Adrenal gland (tissue), 19 donors: ENCODE results near the gene FAU. TPM values are rescaled to one million over a fixed set of nuclear protein-coding genes. Genes with fewer than 3 reads are reported as not detected.
A peak's percentile ranks its signal among the peaks of the same experiment; 100 is the strongest.

ENCODE experiments used
- DNase-seq, 7 donors: peaks; one replicate each; pipeline ENCODE4 v3.0.0-alpha.2; 2019 to 2020
- H3K27ac ChIP-seq, 5 donors: fragments of 200-600 bp; sonication (generic) in 4 of 5; 1 replicate in 3 of 5; 2 replicates in 2 of 5; pipeline versions ENCODE4 v1.5.1 to v1.8.0; 2016 to 2020; ENCODE audit warnings: mild to moderate bottlenecking in 1 of 5
- H3K27me3 ChIP-seq: fragments of 200-600 bp; 2 replicates; pipeline ENCODE4 v1.8.0; 2021
- H3K36me3 ChIP-seq, 2 donors: fragments of 200-600 bp; replicated peaks in 1 of 2; 1 replicate in 1 of 2; 2 replicates in 1 of 2; pipeline versions ENCODE4 v1.5.1 to v1.8.0; 2018 to 2022
- H3K4me1 ChIP-seq, 2 donors: fragments of 200-600 bp; replicated peaks in 1 of 2; 1 replicate in 1 of 2; 2 replicates in 1 of 2; pipeline versions ENCODE4 v1.5.1 to v1.8.0; 2018 to 2021
- H3K4me3 ChIP-seq, 4 donors: fragments of 200-600 bp; sonication (generic) in 3 of 4; one replicate each; pipeline ENCODE4 v1.5.1; 2016 to 2018
- H3K9me3 ChIP-seq, 3 donors: fragments of 200-600 bp; sonication (generic) in 1 of 3; replicated peaks in 1 of 3; 1 replicate in 2 of 3; 2 replicates in 1 of 3; pipeline versions ENCODE4 v1.5.1 to v1.8.0; 2016 to 2021
- CTCF ChIP-seq, 6 experiments: fragments of 450-650 bp in 4 of 6; fragments of 200-600 bp in 2 of 6; sonication (generic) in 1 of 6; IDR thresholded peaks; 1 replicate in 5 of 6; 2 replicates in 1 of 6; pipeline versions ENCODE4 v1.5.1 to v1.8.0; 2016 to 2021; ENCODE audit warnings: antibody characterized with exemption in 6 of 6, mild to moderate bottlenecking in 2 of 6, moderate library complexity in 1 of 6
- POLR2A ChIP-seq, 2 donors: fragments of 450-650 bp; IDR thresholded peaks; one replicate each; pipeline ENCODE4 v1.6.1; 2017; ENCODE audit warnings: antibody characterized with exemption in 2 of 2, mild to moderate bottlenecking in 2 of 2, moderate library complexity in 1 of 2
- WGBS, 4 donors: extraction: QIAGEN DNeasy Blood & Tissue Kit in 2 of 4; methylation state at CpG; one replicate each; pipeline versions ENCODE4 v1.1.5 to v1.1.7; 2013 to 2017; 5-methylcytosine and 5-hydroxymethylcytosine counted together
- intact Hi-C, 2 donors: fragments of 100-400 bp; cut with DNase I; formaldehyde crosslinking; loops; one replicate each; pipeline versions ENCODE4 v1.14.1 to v1.15.0; 2022 to 2023
- long read RNA-seq, 10 donors: library from polyadenylated mRNA in 3 of 10; unstranded in 2 of 10; stranded (forward) in 1 of 10; transcript quantifications; one replicate each; pipeline ENCODE4 v2.0.0 and lab custom pipeline, GENCODE V29; 2021 to 2026
- polyA plus RNA-seq, 3 donors: library from polyadenylated mRNA; stranded (reverse); fragments of 200-250 nt in 2 of 3; fragments of 350-450 nt in 1 of 3; fragmentation: Illumina TruSeq in 1 of 3; extraction: RNeasy Lipid Tissue Mini Kit (QIAGEN cat#74804) in 1 of 3; gene quantifications; one replicate each; pipeline ENCODE4 v1.2.3, GENCODE V29; 2013 to 2014
- total RNA-seq, 9 donors: library from RNA; depleted of rRNA in 4 of 9; stranded (reverse); fragments of >200 nt in 4 of 9; fragments of 120-200 nt in 1 of 9; fragmentation: NEBNext Ultra II Directional in 1 of 9; extraction: Animal tissue kit (Norgen Biotek cat#: 25700) in 1 of 9; gene quantifications; one replicate each; pipeline versions ENCODE4 v1.1.0 to v1.2.4, GENCODE V29; 2013 to 2023
- donor health status: healthy with polysubstance abuse.
- donor health status: Bipolar disorder and iron deficiency.
- donor health status: DM: yes; HTN: yes; CAD: no.
- donor health status: DM: no; HTN: no; CAD: no.
- donor health status: DM: no; HTN: no; CAD: no.
- donor health status: DM: yes; HTN: yes; CAD: no.

The FAU gene
- total RNA-seq, result 1,000 to 10,000 TPM in 5 of 9 donors, 100 to 1,000 TPM in 4; 361 to 1,303 (median 1,029) TPM
- 1,000 to 10,000 TPM in 2 of 3 donors, 100 to 1,000 TPM in 1; 656 to 2,488 (median 2,066) TPM for polyA plus RNA-seq
- long read RNA-seq, donor 1, transcript FAU-209 (4 exons, 697 nt), result minor isoform, 31 of 711 reads
- long read RNA-seq, donor 1, transcript FAU-207 (5 exons, 847 nt), result major isoform, 536 of 711 reads
- long read RNA-seq, donor 1, transcript FAU-202 (3 exons, 533 nt), result minor isoform, 18 of 711 reads
- long read RNA-seq, donor 1, transcript FAU-208 (1 exons, 1,484 nt), result minor isoform, 18 of 711 reads
- long read RNA-seq, donor 1, partial matches to known transcripts, result 50 of 711 reads
- long read RNA-seq, donor 1, other reads (novel, unspliced or antisense), result 56 of 711 reads
- long read RNA-seq, donor 2, transcript FAU-208 (1 exons, 1,484 nt), result minor isoform, 13 of 465 reads
- long read RNA-seq, donor 2, transcript FAU-202 (3 exons, 533 nt), result minor isoform, 6 of 465 reads
- long read RNA-seq, donor 2, transcript FAU-207 (5 exons, 847 nt), result major isoform, 368 of 465 reads
- long read RNA-seq, donor 2, transcript FAU-209 (4 exons, 697 nt), result minor isoform, 25 of 465 reads
- long read RNA-seq, donor 2, partial matches to known transcripts, result 32 of 465 reads
- long read RNA-seq, donor 2, other reads (novel, unspliced or antisense), result 20 of 465 reads
- long read RNA-seq, donor 3, transcript FAU-207 (5 exons, 847 nt), result major isoform, 362 of 497 reads
- long read RNA-seq, donor 3, transcript FAU-208 (1 exons, 1,484 nt), result minor isoform, 26 of 497 reads
- long read RNA-seq, donor 3, transcript FAU-202 (3 exons, 533 nt), result minor isoform, 29 of 497 reads
- long read RNA-seq, donor 3, transcript FAU-209 (4 exons, 697 nt), result minor isoform, 27 of 497 reads
- long read RNA-seq, donor 3, partial matches to known transcripts, result 30 of 497 reads
- long read RNA-seq, donor 3, other reads (novel, unspliced or antisense), result 22 of 497 reads
- long read RNA-seq, donor 4, transcript FAU-207 (5 exons, 847 nt), result major isoform, 1,470 of 1,532 reads
- long read RNA-seq, donor 4, transcript FAU-209 (4 exons, 697 nt), result minor isoform, 30 of 1,532 reads
- long read RNA-seq, donor 4, partial matches to known transcripts, result 12 of 1,532 reads
- long read RNA-seq, donor 4, other reads (novel, unspliced or antisense), result 17 of 1,532 reads
- long read RNA-seq, donor 5, transcript FAU-207 (5 exons, 847 nt), result major isoform, 499 of 523 reads
- long read RNA-seq, donor 5, transcript FAU-208 (1 exons, 1,484 nt), result minor isoform, 5 of 523 reads
- long read RNA-seq, donor 5, transcript FAU-209 (4 exons, 697 nt), result minor isoform, 9 of 523 reads
- long read RNA-seq, donor 5, partial matches to known transcripts, result 6 of 523 reads
- long read RNA-seq, donor 5, other reads (novel, unspliced or antisense), result 4 of 523 reads
- long read RNA-seq, donor 6, transcript FAU-207 (5 exons, 847 nt), result major isoform, 1,106 of 1,151 reads
- long read RNA-seq, donor 6, transcript FAU-209 (4 exons, 697 nt), result minor isoform, 25 of 1,151 reads
- long read RNA-seq, donor 6, partial matches to known transcripts, result 6 of 1,151 reads
- long read RNA-seq, donor 6, other reads (novel, unspliced or antisense), result 10 of 1,151 reads
- long read RNA-seq, donor 7, transcript FAU-209 (4 exons, 697 nt), result minor isoform, 31 of 388 reads
- long read RNA-seq, donor 7, transcript FAU-202 (3 exons, 533 nt), result minor isoform, 6 of 388 reads
- long read RNA-seq, donor 7, transcript FAU-207 (5 exons, 847 nt), result major isoform, 277 of 388 reads
- long read RNA-seq, donor 7, transcript FAU-208 (1 exons, 1,484 nt), result minor isoform, 11 of 388 reads
- long read RNA-seq, donor 7, partial matches to known transcripts, result 26 of 388 reads
- long read RNA-seq, donor 7, other reads (novel, unspliced or antisense), result 35 of 388 reads
- long read RNA-seq, donor 8, transcript FAU-208 (1 exons, 1,484 nt), result minor isoform, 11 of 702 reads
- long read RNA-seq, donor 8, transcript FAU-207 (5 exons, 847 nt), result major isoform, 526 of 702 reads
- long read RNA-seq, donor 8, transcript FAU-209 (4 exons, 697 nt), result minor isoform, 57 of 702 reads
- long read RNA-seq, donor 8, transcript FAU-202 (3 exons, 533 nt), result minor isoform, 12 of 702 reads
- long read RNA-seq, donor 8, partial matches to known transcripts, result 49 of 702 reads
- long read RNA-seq, donor 8, other reads (novel, unspliced or antisense), result 46 of 702 reads
- long read RNA-seq, donor 9, transcript FAU-209 (4 exons, 697 nt), result minor isoform, 25 of 467 reads
- long read RNA-seq, donor 9, transcript FAU-202 (3 exons, 533 nt), result minor isoform, 29 of 467 reads
- long read RNA-seq, donor 9, transcript FAU-208 (1 exons, 1,484 nt), result minor isoform, 20 of 467 reads
- long read RNA-seq, donor 9, transcript FAU-207 (5 exons, 847 nt), result major isoform, 315 of 467 reads
- long read RNA-seq, donor 9, partial matches to known transcripts, result 53 of 467 reads
- long read RNA-seq, donor 9, other reads (novel, unspliced or antisense), result 25 of 467 reads
- long read RNA-seq, donor 10, transcript FAU-207 (5 exons, 847 nt), result major isoform, 148 of 201 reads
- long read RNA-seq, donor 10, transcript FAU-209 (4 exons, 697 nt), result minor isoform, 14 of 201 reads
- long read RNA-seq, donor 10, transcript FAU-208 (1 exons, 1,484 nt), result minor isoform, 6 of 201 reads
- long read RNA-seq, donor 10, partial matches to known transcripts, result 26 of 201 reads
- long read RNA-seq, donor 10, other reads (novel, unspliced or antisense), result 5 of 201 reads

GRCh38 chr11:65121865-65122696, at the start of gene FAU, which contains the start of gene MRPL49:
Gene FAU (minus strand): TSS chr11:65122134. CDS start chr11:65121813, 321 bp downstream.
Gene MRPL49 (plus strand): TSS chr11:65122321. CDS start chr11:65122347, 26 bp downstream.
- TF ChIP-seq CTCF (IDR thresholded peaks at IDR 0.05), result no peak
- peak; percentile 95 to 100 for TF ChIP-seq POLR2A (IDR thresholded peaks at IDR 0.05)
- H3K27ac ChIP-seq, result peak within 1 kb of the TSS; percentile 69 to 97 (median 94)
- intact Hi-C loops, result no loop called here
- peak within 1 kb of the TSS; percentile 19 to 97 (median 89) for H3K4me3 ChIP-seq
- 0 to 1% (median 1%) methylated on average over 30 to 64 of the region's 64 CpGs for WGBS, 4 donors
- no peaks in the 10 kb centered on the region for H3K9me3 ChIP-seq
- peak; percentile 98 to 99 (median 99) for DNase-seq
- peaks cover 16 to 19% of the 10 kb centered on the region in 2 donors for H3K4me1 ChIP-seq
- H3K36me3 ChIP-seq, result peaks cover 0 to 51% of the 10 kb centered on the region in 2 donors
- no peaks in the 10 kb centered on the region for H3K27me3 ChIP-seq

GRCh38 chr11:65170058-65170534, 48.2 kb upstream of the FAU start, which contains the start of gene SPDYC:
Gene SPDYC (plus strand): TSS chr11:65170233. CDS start chr11:65171358, 1,125 bp downstream.
- 91 to 97% (median 94%) methylated on average over 16 to 21 of the region's 21 CpGs for WGBS, 4 donors
- DNase-seq, result no peak
- Histone ChIP-seq H3K4me1 (no peaks in the 10 kb centered on the region), H3K36me3 (no peaks in the 10 kb centered on the region), H3K4me3 (no peak within 1 kb of the TSS), H3K27me3 (no peaks in the 10 kb centered on the region), H3K27ac (no peak within 1 kb of the TSS), H3K9me3 (no peaks in the 10 kb centered on the region)
- intact Hi-C loops, result no loop called here
- no peak for TF ChIP-seq CTCF (IDR thresholded peaks at IDR 0.05)
- no peak for TF ChIP-seq POLR2A (IDR thresholded peaks at IDR 0.05)
